ENCODE data around the gene SLC17A9. TPM values are rescaled to one million over a fixed set of nuclear protein-coding genes. Genes with fewer than 3 reads are reported as not detected.

Gene SLC17A9
- total RNA-seq, 4 donors from 2014 or later, result 0.10 to 2.1 (median 0.66) TPM

- peaks cover 99% of the 10 kb centered on the region for H3K27me3 ChIP-seq
Observed at GRCh38 chr20:63015147-63015661, 62.7 kb downstream of the SLC17A9 start.

GRCh38 chr20:63015662-63016361, 63.3 kb downstream of the SLC17A9 start:
- 69% methylated on average over 16 of the region's 22 CpGs for WGBS
- Histone ChIP-seq H3K27me3 (peaks cover 99% of the 10 kb centered on the region), H3K9me3 (no peaks in the 10 kb centered on the region), H3K36me3 (no peaks in the 10 kb centered on the region), H3K27ac (no peak overlapping the region), H3K4me1 (no peaks in the 10 kb centered on the region), H3K4me3 (no peak overlapping the region)
- TF ChIP-seq POLR2AphosphoS5 (IDR thresholded peaks at IDR 0.05) (no peak), CTCF (IDR thresholded peaks at IDR 0.05) (no peak), POLR2A (IDR thresholded peaks at IDR 0.05) (no peak), EP300 (IDR thresholded peaks at IDR 0.05) (no peak)
- no peak for DNase-seq (ENCODE audit: low spot score in 2 of 2)

More at GRCh38 chr20:63015147-63015661, 62.7 kb downstream of the SLC17A9 start:
- no peak for DNase-seq (ENCODE audit: low spot score in 2 of 2)
- TF ChIP-seq POLR2A (IDR thresholded peaks at IDR 0.05) (no peak), CTCF (IDR thresholded peaks at IDR 0.05) (no peak), EP300 (IDR thresholded peaks at IDR 0.05) (no peak), POLR2AphosphoS5 (IDR thresholded peaks at IDR 0.05) (no peak)
- Histone ChIP-seq H3K27ac (no peak overlapping the region), H3K4me3 (no peak overlapping the region), H3K9me3 (no peaks in the 10 kb centered on the region), H3K36me3 (no peaks in the 10 kb centered on the region), H3K4me1 (peaks cover 3% of the 10 kb centered on the region)
- 22% methylated on average over 8 of the region's 15 CpGs for WGBS

GRCh38 chr20:63016514-63017075, 64.1 kb downstream of the SLC17A9 start:
- Histone ChIP-seq H3K36me3 (no peaks in the 10 kb centered on the region), H3K4me3 (no peak overlapping the region), H3K4me1 (no peaks in the 10 kb centered on the region), H3K9me3 (no peaks in the 10 kb centered on the region), H3K27me3 (peaks cover 99% of the 10 kb centered on the region), H3K27ac (no peak overlapping the region)
- 75% methylated on average over 11 of the region's 14 CpGs for WGBS
- DNase-seq (ENCODE audit: low spot score in 2 of 2), result no peak
- no peak for TF ChIP-seq POLR2AphosphoS5 (IDR thresholded peaks at IDR 0.05)
- no peak for TF ChIP-seq EP300 (IDR thresholded peaks at IDR 0.05)
- no peak for TF ChIP-seq POLR2A (IDR thresholded peaks at IDR 0.05)
- TF ChIP-seq CTCF (IDR thresholded peaks at IDR 0.05), result no peak

GRCh38 chr20:63017076-63017825, 64.7 kb downstream of the SLC17A9 start:
- Histone ChIP-seq H3K27me3 (peaks cover 99% of the 10 kb centered on the region), H3K9me3 (no peaks in the 10 kb centered on the region), H3K36me3 (no peaks in the 10 kb centered on the region), H3K4me3 (no peak overlapping the region), H3K27ac (no peak overlapping the region), H3K4me1 (no peaks in the 10 kb centered on the region)
- DNase-seq (ENCODE audit: low spot score in 2 of 2), result no peak
- TF ChIP-seq EP300 (IDR thresholded peaks at IDR 0.05) (no peak), POLR2A (IDR thresholded peaks at IDR 0.05) (no peak), CTCF (IDR thresholded peaks at IDR 0.05) (no peak)
- WGBS, result 71% methylated on average over 17 of the region's 22 CpGs
